OCI-LY1 (cell line): ENCODE measurements around the gene TRABD2A.

Experiments used
- CTCF ChIP-seq: fragments of 200-600 bp; sonication (generic), shearing (Covaris generic); IDR thresholded peaks from 2 replicates; pipeline ENCODE4 v1.5.1; 2017; ENCODE audit warnings: mild to moderate bottlenecking, antibody characterized with exemption, low read length, moderate library complexity, mixed read lengths
- EZH2 ChIP-seq: fragments of 200-600 bp; sonication (generic), shearing (Covaris generic); IDR thresholded peaks from 2 replicates; pipeline ENCODE4 v1.8.0; 2017; ENCODE audit warnings: borderline replicate concordance, mixed run types, mild to moderate bottlenecking, antibody characterized with exemption, low read length, moderate library complexity, mixed read lengths

- TF ChIP-seq CTCF (no peak), EZH2 (no peak)
Observed at GRCh38 chr2:84793641-84794040, 87.2 kb downstream of the TRABD2A start.
